ENCODE results near the gene MCOLN1.

Gene MCOLN1

DNA sequence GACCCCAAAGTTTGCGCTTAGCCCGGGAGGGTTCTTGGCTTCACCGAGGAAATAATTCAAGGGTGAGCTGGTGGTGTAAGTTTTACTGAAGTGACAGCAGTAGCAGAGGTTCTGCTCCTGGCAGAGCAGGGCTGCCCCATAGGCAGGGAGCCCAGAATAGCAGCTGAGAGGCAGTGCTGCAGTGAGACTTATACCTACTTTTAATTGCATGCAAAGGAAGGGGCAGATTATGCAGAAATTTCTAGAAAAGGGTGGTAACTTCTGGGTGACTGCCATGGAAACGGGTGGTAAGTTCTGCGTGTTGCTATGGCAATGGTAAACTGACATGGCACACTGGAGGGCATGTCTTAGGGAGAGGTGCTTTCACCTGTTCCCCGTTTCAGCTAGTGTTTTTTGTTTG is 55.7 kb downstream of the MCOLN1 start:
- no peak for DNase-seq

DNA sequence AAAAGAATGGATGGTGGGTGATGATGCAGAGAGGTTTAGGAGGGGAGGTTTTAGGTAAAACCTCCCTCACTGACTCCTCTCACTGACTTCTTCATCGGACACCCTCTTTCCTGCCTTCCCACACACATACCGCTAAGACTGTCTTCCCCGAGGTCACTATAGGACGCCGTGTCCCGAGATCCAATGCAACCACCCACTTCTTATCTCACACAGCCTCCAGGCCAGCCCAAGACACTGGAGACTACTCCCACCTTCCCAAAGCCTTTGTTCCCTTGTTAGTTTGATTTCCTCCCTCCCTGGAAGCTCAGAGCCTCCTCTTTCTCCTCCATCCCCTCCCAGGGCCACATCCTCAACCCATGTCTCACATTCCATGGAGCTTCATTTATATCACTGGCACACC is 56.8 kb downstream of the MCOLN1 start:
- no peak for DNase-seq

DNA sequence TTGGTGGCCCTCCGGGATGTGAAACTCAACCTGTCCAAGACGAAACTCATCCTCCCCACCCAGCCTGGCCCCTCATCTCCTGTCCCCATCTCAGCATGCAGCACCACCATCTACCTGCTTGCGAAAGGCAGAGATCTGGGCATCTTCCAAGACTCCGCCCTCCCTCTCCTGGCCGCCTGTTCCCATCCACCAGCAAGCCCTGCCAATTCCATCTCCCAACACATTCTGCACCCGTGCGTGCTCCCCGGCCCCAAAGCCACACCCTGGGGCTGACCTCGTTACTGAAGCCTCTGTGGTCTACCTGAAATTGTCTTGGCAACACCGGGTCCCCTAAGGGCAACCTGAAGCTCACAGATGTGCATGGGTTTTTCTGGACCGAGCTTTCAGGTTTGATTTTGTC is 60.0 kb downstream of the MCOLN1 start:
- no peak for DNase-seq
